GM20000 (cell line): Measurements from ENCODE around the gene ITLN2.

Experiments
- DNase-seq: peaks from one replicate; pipeline ENCODE4 v3.0.0; 2012; ENCODE audit warnings: low spot score
- TF ChIP-seq, protein P1 (sequence below): IDR thresholded peaks from 2 replicates; pipeline ENCODE4 v1.5.1; 2012; ENCODE audit warnings: mild to moderate bottlenecking, control low read depth; ENCODE audit errors: extremely low read depth, missing control alignments

Gene ITLN2

DNA sequence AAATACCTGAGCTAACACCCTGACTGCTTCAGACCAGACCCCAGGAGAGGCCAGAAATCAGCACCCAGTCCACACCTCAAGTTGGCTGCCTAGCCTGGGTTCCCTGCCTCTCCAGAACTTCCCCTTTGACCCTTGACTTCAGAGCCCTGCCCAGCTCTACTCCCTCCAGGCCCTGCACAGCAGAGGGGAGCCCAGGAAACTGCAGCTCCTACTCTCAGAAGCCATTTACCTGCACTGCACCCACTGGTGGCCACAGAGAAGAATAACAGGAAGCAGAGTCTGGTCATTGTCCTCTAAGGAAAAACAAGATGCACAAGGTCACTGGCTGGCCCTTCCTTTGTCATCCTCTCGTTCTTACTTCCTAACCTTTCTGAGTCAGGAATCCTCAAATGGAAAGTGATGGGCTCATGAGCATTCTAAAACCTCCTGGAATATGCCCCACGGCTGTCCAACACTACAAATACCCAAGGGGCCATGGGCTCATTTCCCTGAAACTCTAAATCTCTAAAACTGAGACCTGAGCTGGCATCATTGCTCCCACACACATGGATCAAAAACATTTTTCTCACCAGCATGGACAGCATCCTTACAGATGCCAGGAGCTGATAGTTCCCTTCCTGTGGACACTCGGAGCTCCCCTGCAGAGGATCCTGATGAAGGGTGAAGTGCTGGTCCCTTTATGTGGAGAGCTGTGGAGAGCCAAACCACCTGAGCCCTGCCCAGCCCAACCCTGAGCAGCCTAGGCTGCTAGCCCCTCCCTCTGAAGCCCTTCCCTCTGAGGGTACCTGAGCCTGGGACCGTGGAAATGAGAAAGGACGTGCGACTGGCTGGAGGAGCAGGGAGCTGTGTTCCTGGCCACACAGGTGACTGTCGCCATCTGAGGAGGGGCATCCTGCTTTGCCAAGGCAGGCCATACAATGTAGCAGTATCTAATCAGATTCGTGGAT lies at the start of gene ITLN2:
Gene ITLN2, minus strand, starts transcription at position 652 of the 947 bp plus-strand sequence. Its CDS starts 68 bp downstream, at position 584.
- TF ChIP-seq, protein P1, sequence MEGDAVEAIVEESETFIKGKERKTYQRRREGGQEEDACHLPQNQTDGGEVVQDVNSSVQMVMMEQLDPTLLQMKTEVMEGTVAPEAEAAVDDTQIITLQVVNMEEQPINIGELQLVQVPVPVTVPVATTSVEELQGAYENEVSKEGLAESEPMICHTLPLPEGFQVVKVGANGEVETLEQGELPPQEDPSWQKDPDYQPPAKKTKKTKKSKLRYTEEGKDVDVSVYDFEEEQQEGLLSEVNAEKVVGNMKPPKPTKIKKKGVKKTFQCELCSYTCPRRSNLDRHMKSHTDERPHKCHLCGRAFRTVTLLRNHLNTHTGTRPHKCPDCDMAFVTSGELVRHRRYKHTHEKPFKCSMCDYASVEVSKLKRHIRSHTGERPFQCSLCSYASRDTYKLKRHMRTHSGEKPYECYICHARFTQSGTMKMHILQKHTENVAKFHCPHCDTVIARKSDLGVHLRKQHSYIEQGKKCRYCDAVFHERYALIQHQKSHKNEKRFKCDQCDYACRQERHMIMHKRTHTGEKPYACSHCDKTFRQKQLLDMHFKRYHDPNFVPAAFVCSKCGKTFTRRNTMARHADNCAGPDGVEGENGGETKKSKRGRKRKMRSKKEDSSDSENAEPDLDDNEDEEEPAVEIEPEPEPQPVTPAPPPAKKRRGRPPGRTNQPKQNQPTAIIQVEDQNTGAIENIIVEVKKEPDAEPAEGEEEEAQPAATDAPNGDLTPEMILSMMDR = peak; percentile 64
- DNase-seq = peak; percentile 75

- TF ChIP-seq, protein P1 = no peak
- DNase-seq = no peak
Observed at GRCh38 chr1:161001525-161001924, 46.9 kb upstream of the ITLN2 start.

GRCh38 chr1:161000736-161001480 lies 46.3 kb upstream of the ITLN2 start:
- DNase-seq = no peak

GRCh38 chr1:160999376-160999775 lies 44.8 kb upstream of the ITLN2 start:
- TF ChIP-seq, protein P1 = no peak
- no peak for DNase-seq

More at GRCh38 chr1:161000736-161001480, 46.3 kb upstream of the ITLN2 start:
- TF ChIP-seq, protein P1 = no peak

- DNase-seq = peak; percentile 59
- TF ChIP-seq, protein P1 = peak; percentile 56
Observed at GRCh38 chr1:160997323-160998038, 42.9 kb upstream of the ITLN2 start.

DNA sequence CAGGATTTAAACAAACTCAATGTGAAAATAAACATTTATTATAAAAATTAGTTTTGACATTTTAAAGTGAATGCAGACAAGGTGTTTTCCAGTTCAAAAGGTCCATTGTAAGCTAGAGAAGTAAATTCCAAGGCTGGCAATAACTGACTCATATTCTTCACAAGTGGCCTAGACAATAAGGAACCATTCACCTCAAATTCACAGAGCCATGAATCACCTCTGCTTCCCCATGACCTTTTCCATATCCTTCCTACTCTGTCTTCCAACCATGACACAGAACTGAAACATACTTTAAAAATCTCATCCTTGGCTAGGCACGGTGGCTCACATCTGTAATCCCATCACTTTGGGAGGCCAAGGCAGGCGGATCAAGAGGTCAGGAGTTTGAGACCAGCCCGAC lies 41.6 kb upstream of the ITLN2 start:
- TF ChIP-seq, protein P1 = no peak
- no peak for DNase-seq
